Smooth muscle cell (in vitro differentiated cells): Measurements from ENCODE around the gene ENTPD5. TPM values are rescaled to one million over a fixed set of nuclear protein-coding genes. Genes with fewer than 3 reads are reported as not detected.

Experiments
- DNase-seq: peaks from one replicate; lab custom pipeline; 2025; ENCODE audit not compliant: unreplicated experiment; lab: John Stamatoyannopoulos, UW
- H2AFZ ChIP-seq: fragments of 200-600 bp; sonication (generic); 2 replicates; pipeline ENCODE4 v1.6.0; 2016; ENCODE audit warnings: antibody characterized with exemption, low read depth, mild to moderate bottlenecking
- H3F3A ChIP-seq: fragments of 200-600 bp; sonication (generic); 2 replicates; pipeline ENCODE4 v1.6.0; 2017; ENCODE audit warnings: antibody characterized with exemption, low read depth
- H3K27ac ChIP-seq: fragments of 200-600 bp; sonication (generic); 2 replicates; pipeline ENCODE4 v1.5.1; 2016; ENCODE audit warnings: low read depth, mild to moderate bottlenecking
- H3K27me3 ChIP-seq: fragments of 200-600 bp; sonication (generic); 2 replicates; pipeline ENCODE4 v1.6.1; 2016; ENCODE audit warnings: low read depth, mild to moderate bottlenecking
- H3K36me3 ChIP-seq: fragments of 200-600 bp; sonication (generic); 2 replicates; pipeline ENCODE4 v1.5.1; 2016; ENCODE audit warnings: low read depth
- H3K4me1 ChIP-seq: fragments of 200-600 bp; sonication (generic); 2 replicates; pipeline ENCODE4 v1.5.1; 2016; ENCODE audit warnings: low read depth
- H3K4me2 ChIP-seq: fragments of 200-600 bp; sonication (generic); 2 replicates; pipeline ENCODE4 v1.6.0; 2016; ENCODE audit warnings: mild to moderate bottlenecking
- H3K4me3 ChIP-seq: fragments of 200-600 bp; sonication (generic); 2 replicates; pipeline ENCODE4 v1.5.1; 2016; ENCODE audit warnings: mild to moderate bottlenecking
- H3K79me2 ChIP-seq: fragments of 200-600 bp; sonication (generic); 2 replicates; pipeline ENCODE4 v1.6.0; 2016; ENCODE audit warnings: low read depth, mild to moderate bottlenecking
- H3K9ac ChIP-seq: fragments of 200-600 bp; sonication (generic); 2 replicates; pipeline ENCODE4 v1.6.0; 2016; ENCODE audit warnings: low read depth
- H3K9me3 ChIP-seq: fragments of 200-600 bp; sonication (generic); replicated peaks from 2 replicates; pipeline ENCODE4 v1.5.1; 2016; ENCODE audit warnings: low read depth
- H4K20me1 ChIP-seq: fragments of 200-600 bp; sonication (generic); 2 replicates; pipeline ENCODE4 v1.6.0; 2016; ENCODE audit warnings: low read depth
- CTCF ChIP-seq: fragments of 200-600 bp; sonication (generic); IDR thresholded peaks from 2 replicates; pipeline ENCODE4 v1.5.1; 2017; ENCODE audit warnings: borderline replicate concordance, mild to moderate bottlenecking, antibody characterized with exemption; ENCODE audit not compliant: insufficient read depth, poor library complexity, severe bottlenecking
- WGBS: methylation state at CpG from one replicate; pipeline ENCODE4 v1.1.7; 2016; ENCODE audit warnings: low lambda C conversion rate; 5-methylcytosine and 5-hydroxymethylcytosine counted together
- polyA plus RNA-seq: library from polyadenylated mRNA; unstranded; fragments of >200 nt; fragmentation: Nextera tagmentation; extraction: Ambion mirVana; gene quantifications from 2 replicates; pipeline ENCODE4 v1.2.1, GENCODE V29; 2016
- total RNA-seq: library from RNA; depleted of rRNA; stranded (reverse); fragments of >200 nt; gene quantifications from 2 replicates; pipeline ENCODE4 v1.2.3, GENCODE V29; 2014

The ENTPD5 gene
- total and polyA plus RNA-seq, 2 experiments from 2014 or later: 9.1 to 9.8 TPM

DNA sequence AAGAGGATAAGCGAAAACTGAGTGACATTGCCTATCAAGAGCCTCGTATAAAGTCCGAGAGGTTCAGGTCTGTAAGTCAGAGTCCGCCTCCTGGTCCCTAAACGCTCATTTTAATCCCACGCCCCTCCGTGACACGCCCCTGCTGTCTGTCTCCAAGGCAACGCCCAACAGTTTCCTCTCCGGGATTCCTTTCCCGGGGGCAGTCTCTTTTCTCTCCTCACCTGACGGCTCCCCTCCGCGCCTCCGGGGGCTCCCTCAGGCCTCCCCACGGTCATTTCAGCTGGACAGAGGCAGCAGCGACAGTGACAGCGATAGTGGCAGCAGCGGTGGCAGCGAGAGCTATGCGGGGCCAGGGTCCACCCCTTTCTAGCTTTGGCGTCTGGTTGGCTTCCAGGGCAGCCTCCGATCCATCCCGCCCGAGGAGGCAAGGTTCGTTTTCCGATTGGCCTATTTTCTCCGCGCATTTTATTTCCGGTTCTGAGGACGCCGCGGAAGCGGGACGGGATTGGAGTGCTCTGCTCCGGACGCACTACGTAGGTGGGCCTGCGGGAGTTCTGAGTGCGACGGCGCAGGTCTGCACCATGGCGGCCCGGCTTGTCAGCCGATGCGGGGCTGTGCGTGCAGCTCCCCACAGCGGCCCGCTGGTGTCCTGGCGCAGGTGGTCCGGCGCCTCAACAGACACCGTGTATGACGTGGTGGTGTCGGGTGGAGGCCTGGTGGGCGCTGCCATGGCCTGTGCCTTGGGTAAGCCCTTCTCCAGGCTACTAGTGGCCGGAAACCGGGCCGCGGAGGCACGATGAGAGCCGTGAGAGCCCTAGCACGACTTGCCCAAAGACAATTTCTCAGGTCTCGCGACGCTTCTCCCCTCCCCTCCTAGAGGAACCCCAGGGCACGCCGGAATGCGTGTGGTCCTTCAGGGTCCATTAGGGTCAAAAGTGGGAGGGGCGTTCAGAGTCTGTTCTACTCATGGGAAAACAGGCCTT is 69.0 kb downstream of the ENTPD5 start, which contains the start of the genes COQ6 and FAM161B:
TSS of gene COQ6 (plus strand) at position 551 of the 983 bp plus-strand sequence. CDS start at position 582, 31 bp downstream.
TSS of gene FAM161B (minus strand) at position 343 of the 983 bp plus-strand sequence. CDS start at position 275, 68 bp downstream.
- no peaks in the 10 kb centered on the region for H3K79me2 ChIP-seq
- DNase-seq: peak; percentile 76
- H2AFZ ChIP-seq: peak within 1 kb of the TSS; percentile 85
- no peaks in the 10 kb centered on the region for H3K9me3 ChIP-seq
- no peaks in the 10 kb centered on the region for H3K27me3 ChIP-seq
- H3K9ac ChIP-seq: peak within 1 kb of the TSS; percentile 82
- peaks cover 4% of the 10 kb centered on the region for H4K20me1 ChIP-seq
- H3K4me3 ChIP-seq: peak within 1 kb of the TSS; percentile 75
- H3K4me2 ChIP-seq: peak within 1 kb of the TSS; percentile 89
- no peak for TF ChIP-seq CTCF
- 1% methylated on average over 65 of the region's 70 CpGs for WGBS
- H3K27ac ChIP-seq: peak within 1 kb of the TSS; percentile 89
- H3F3A ChIP-seq: no peaks in the 10 kb centered on the region
- peaks cover 5% of the 10 kb centered on the region for H3K36me3 ChIP-seq
- H3K4me1 ChIP-seq: no peaks in the 10 kb centered on the region

DNA sequence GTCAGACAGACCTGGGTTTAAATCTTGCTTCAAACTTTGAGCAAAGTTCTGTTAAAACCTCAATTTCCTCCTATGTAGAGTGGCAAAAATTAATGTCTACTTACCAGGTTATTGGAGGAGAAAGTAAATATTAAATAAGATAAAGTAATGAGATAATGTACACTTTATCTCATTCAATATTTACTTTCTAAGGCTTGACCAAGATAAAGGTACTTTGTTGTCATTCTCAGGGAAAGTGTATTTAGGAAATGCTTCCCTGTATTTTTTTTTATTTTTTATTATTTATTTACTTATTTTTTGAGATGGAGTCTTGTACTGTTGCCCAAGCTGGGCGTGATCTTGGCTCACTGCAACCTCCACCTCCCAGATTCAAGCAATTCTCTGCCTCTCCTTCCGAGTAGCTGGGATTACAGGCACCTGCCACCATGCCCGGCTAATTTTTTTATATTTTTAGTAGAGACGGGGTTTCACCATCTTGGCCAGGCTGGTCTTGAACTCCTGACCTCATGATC is 73.9 kb downstream of the ENTPD5 start:
- Histone ChIP-seq H3K9me3 (no peaks in the 10 kb centered on the region), H3K27ac (no peak overlapping the region), H3K27me3 (no peaks in the 10 kb centered on the region), H4K20me1 (no peaks in the 10 kb centered on the region), H3F3A (no peaks in the 10 kb centered on the region), H3K4me1 (no peaks in the 10 kb centered on the region), H3K36me3 (no peaks in the 10 kb centered on the region), H3K4me2 (no peak overlapping the region), H3K4me3 (no peak overlapping the region), H3K9ac (no peak overlapping the region), H2AFZ (no peak overlapping the region), H3K79me2 (no peaks in the 10 kb centered on the region)
- DNase-seq: no peak
- TF ChIP-seq CTCF: no peak
- WGBS: 73% methylated on average over 4 of the region's 4 CpGs

DNA sequence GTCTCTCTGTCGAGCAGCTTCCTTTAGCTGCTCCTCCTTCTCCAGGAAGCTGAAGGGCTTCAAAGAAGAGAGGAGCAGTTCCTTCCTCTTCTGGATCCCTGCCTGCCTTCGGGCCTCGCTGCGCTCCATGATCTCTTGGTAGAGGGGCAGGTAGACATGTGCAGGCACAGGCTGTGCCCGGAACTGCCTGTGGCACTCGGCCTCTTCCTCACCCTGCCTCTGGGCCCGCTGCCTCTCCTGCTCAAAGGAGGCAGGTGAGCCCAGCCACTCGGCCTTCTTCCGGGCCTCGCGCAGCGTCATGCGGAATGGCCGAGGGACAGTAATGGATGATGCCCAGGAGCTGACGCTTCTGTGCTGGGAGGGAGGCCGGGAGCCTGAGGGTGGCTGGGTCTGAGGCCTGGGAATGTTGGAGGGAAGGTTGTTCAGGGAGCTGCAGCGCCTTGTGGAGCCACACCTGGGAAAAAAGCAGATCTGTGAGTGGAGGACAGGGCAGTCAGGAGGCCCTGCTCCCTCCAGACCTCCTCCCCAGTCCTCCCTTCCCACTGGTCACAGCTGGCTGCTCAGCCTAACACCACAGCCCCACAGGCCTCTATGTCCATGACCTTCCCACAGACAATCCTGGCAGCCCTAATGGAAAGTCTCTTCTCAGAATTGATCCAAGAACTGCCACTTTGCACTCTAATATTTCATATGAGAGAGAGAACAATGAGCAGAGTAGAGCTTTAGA is 74.5 kb downstream of the ENTPD5 start:
- H4K20me1 ChIP-seq: no peaks in the 10 kb centered on the region
- no peak for TF ChIP-seq CTCF
- H2AFZ ChIP-seq: no peak overlapping the region
- no peak for DNase-seq
- H3F3A ChIP-seq: no peaks in the 10 kb centered on the region
- H3K4me2 ChIP-seq: no peak overlapping the region
- H3K9ac ChIP-seq: no peak overlapping the region
- no peaks in the 10 kb centered on the region for H3K9me3 ChIP-seq
- no peak overlapping the region for H3K27ac ChIP-seq
- H3K79me2 ChIP-seq: no peaks in the 10 kb centered on the region
- H3K4me3 ChIP-seq: no peak overlapping the region
- no peaks in the 10 kb centered on the region for H3K27me3 ChIP-seq
- H3K36me3 ChIP-seq: peaks cover 3% of the 10 kb centered on the region
- H3K4me1 ChIP-seq: no peaks in the 10 kb centered on the region
- WGBS: 95% methylated on average over 17 of the region's 17 CpGs
